Measurements from ENCODE around the gene ZNF627. TPM values are rescaled to one million over a fixed set of nuclear protein-coding genes. Genes with fewer than 3 reads are reported as not detected.

ZNF627 gene
- total RNA-seq, 1 experiment from 2014 or later, result 11.4 TPM

DNA sequence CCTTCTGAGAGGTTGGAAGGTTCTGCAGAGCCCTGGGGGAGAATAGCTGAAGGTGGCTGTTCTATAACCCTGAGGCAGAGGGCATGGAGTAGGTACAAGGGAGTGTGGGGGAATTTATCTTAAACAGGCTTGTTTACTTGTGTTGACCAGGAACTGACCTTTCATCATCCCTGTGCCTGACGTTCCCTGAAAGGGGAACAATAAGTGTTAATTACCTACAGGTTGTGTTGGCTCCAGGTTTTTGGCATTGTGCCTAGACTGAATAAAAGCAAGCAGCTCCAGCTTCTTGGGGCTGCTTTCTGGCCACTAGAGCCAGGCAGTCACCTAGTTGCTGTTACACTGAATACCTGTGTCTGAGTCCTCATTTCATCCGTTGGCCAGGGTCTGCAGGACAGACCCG, 60.0 kb downstream of the ZNF627 start:
- intact Hi-C loops (cut with micrococcal nuclease; ENCODE audit: unreplicated experiment), result no loop called here
- BruUV-seq (replicated peaks), result no TSS peak
- peak; percentile 11 to 67 for DNase-seq

DNA sequence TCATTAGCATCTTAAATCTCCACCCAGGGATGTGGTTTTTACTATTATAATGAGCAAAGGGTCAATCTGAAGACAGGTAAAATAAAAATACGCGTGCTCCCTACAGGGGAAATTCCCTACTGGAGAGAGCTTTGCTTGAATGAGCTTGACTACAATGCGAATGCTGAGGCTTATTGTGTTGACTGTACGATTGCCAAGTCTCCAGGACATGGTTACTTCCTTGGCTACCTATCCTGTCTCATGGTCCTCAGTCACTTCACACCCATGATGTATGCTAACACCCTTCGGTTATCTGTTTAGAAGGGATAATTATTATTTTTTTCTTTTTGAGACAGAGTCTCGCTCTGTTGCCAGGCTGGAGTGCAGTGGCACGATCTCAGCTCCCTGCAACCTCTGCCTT, 61.7 kb downstream of the ZNF627 start:
- H3K9me2 ChIP-seq (ENCODE audit: insufficient read depth), result no peaks in the 10 kb centered on the region
- ChIA-PET POLR2A (ENCODE audit: unreplicated experiment) (no interaction called here), CTCF (no interaction called here)
- H4K20me1 ChIP-seq (ENCODE audit: insufficient read depth), result no peaks in the 10 kb centered on the region
- no peaks in the 10 kb centered on the region; the same call in 1 of the 2 replicates for H3K9me3 ChIP-seq (ENCODE audit: insufficient read depth, low read depth)
- intact Hi-C loops (cut with micrococcal nuclease; ENCODE audit: unreplicated experiment), result loop anchor here (1.0 kb wide), 1 partner anchor 126 kb away; no protein-coding TSS in a partner anchor
- BruUV-seq (replicated peaks), result no TSS peak
- H3K79me2 ChIP-seq (ENCODE audit: low read depth), result no peaks in the 10 kb centered on the region
- no peak overlapping the region for H3K4me2 ChIP-seq
- no peak for DNase-seq
- H2AFZ ChIP-seq, result no peak overlapping the region
- H3K4me3 ChIP-seq, result no peak overlapping the region
- H3F3A ChIP-seq (ENCODE audit: insufficient read depth, low read depth), result no peaks in the 10 kb centered on the region
- H3K36me3 ChIP-seq (ENCODE audit: low read depth), result no peaks in the 10 kb centered on the region
- H3K27me3 ChIP-seq (ENCODE audit: insufficient read depth, low read depth), result no peaks in the 10 kb centered on the region
- H3K27ac ChIP-seq, result no peak overlapping the region
- TF ChIP-seq, protein P1, sequence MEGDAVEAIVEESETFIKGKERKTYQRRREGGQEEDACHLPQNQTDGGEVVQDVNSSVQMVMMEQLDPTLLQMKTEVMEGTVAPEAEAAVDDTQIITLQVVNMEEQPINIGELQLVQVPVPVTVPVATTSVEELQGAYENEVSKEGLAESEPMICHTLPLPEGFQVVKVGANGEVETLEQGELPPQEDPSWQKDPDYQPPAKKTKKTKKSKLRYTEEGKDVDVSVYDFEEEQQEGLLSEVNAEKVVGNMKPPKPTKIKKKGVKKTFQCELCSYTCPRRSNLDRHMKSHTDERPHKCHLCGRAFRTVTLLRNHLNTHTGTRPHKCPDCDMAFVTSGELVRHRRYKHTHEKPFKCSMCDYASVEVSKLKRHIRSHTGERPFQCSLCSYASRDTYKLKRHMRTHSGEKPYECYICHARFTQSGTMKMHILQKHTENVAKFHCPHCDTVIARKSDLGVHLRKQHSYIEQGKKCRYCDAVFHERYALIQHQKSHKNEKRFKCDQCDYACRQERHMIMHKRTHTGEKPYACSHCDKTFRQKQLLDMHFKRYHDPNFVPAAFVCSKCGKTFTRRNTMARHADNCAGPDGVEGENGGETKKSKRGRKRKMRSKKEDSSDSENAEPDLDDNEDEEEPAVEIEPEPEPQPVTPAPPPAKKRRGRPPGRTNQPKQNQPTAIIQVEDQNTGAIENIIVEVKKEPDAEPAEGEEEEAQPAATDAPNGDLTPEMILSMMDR (conservative IDR thresholded peaks at IDR 0.05), result no peak
- TF ChIP-seq EZH2 (IDR thresholded peaks at IDR 0.05; ENCODE audit: low read depth), result no peak
- peaks cover 10% of the 10 kb centered on the region for H3K4me1 ChIP-seq (replicated peaks; ENCODE audit: insufficient read depth)

More for the DNA sequence above, 60.0 kb downstream of the ZNF627 start:
- ChIA-PET POLR2A (ENCODE audit: unreplicated experiment) (no interaction called here), CTCF (no interaction called here)
- peaks cover 14% of the 10 kb centered on the region; the same call in 1 of the 2 replicates for H3K9me3 ChIP-seq (ENCODE audit: insufficient read depth, low read depth)
- H3K27ac ChIP-seq, result no peak overlapping the region
- peaks cover 4% of the 10 kb centered on the region for H3K36me3 ChIP-seq (ENCODE audit: low read depth)
- no peaks in the 10 kb centered on the region for H3K9me2 ChIP-seq (ENCODE audit: insufficient read depth)
- H3K27me3 ChIP-seq (ENCODE audit: insufficient read depth, low read depth), result no peaks in the 10 kb centered on the region
- H2AFZ ChIP-seq, result no peak overlapping the region
- no peaks in the 10 kb centered on the region for H3K79me2 ChIP-seq (ENCODE audit: low read depth)
- H3F3A ChIP-seq (ENCODE audit: insufficient read depth, low read depth), result no peaks in the 10 kb centered on the region
- no peak for TF ChIP-seq EZH2 (IDR thresholded peaks at IDR 0.05; ENCODE audit: low read depth)
- TF ChIP-seq, protein P1 (conservative IDR thresholded peaks at IDR 0.05), result no peak
- no peak overlapping the region for H3K4me3 ChIP-seq
- peaks cover 10% of the 10 kb centered on the region for H3K4me1 ChIP-seq (replicated peaks; ENCODE audit: insufficient read depth)
- H4K20me1 ChIP-seq (ENCODE audit: insufficient read depth), result no peaks in the 10 kb centered on the region
- H3K4me2 ChIP-seq, result no peak overlapping the region; the same call in 1 of the 2 replicates

GRCh38 chr19:11659612-11660011, 62.3 kb downstream of the ZNF627 start:
- Histone ChIP-seq H3K36me3 (ENCODE audit: low read depth) (no peaks in the 10 kb centered on the region), H3K79me2 (ENCODE audit: low read depth) (no peaks in the 10 kb centered on the region), H4K20me1 (ENCODE audit: insufficient read depth) (no peaks in the 10 kb centered on the region), H3F3A (ENCODE audit: insufficient read depth, low read depth) (no peaks in the 10 kb centered on the region), H3K4me2 (no peak overlapping the region), H3K9me3 (ENCODE audit: insufficient read depth, low read depth) (no peaks in the 10 kb centered on the region), H3K4me3 (no peak overlapping the region), H3K27me3 (ENCODE audit: insufficient read depth, low read depth) (no peaks in the 10 kb centered on the region), H3K4me1 (replicated peaks; ENCODE audit: insufficient read depth) (peaks cover 10% of the 10 kb centered on the region), H3K9me2 (ENCODE audit: insufficient read depth) (no peaks in the 10 kb centered on the region), H2AFZ (no peak overlapping the region), H3K27ac (no peak overlapping the region)
- ChIA-PET POLR2A (ENCODE audit: unreplicated experiment) (interaction anchor here (0.6 kb wide), 1 partner anchor 403 kb away, joined by 3 read pairs; no protein-coding TSS in a partner anchor), CTCF (interaction anchor here (0.7 to 0.9 kb wide), 2 partner anchors 152 to 265 kb away, joined by 3 to 4 read pairs; partner anchors contain the start of gene ZNF700)
- TF ChIP-seq EZH2 (IDR thresholded peaks at IDR 0.05; ENCODE audit: low read depth), result no peak
- TF ChIP-seq, protein P1 (conservative IDR thresholded peaks at IDR 0.05), result peak; percentile 78
- intact Hi-C loops (cut with micrococcal nuclease; ENCODE audit: unreplicated experiment), result loop anchor here (1.0 kb wide), 1 partner anchor 126 kb away; no protein-coding TSS in a partner anchor
- BruUV-seq (replicated peaks), result no TSS peak
- DNase-seq, result peak in 1 of 2 experiments; percentile 48
